Choroid plexus epithelial cell (primary cell): ENCODE results near the gene TTLL5.

Source experiments
- DNase-seq: peaks from one replicate; pipeline ENCODE4 v3.0.0-alpha.2; 2010; ENCODE audit warnings: low read depth
- H3K4me3 ChIP-seq: 2 replicates; pipeline ENCODE4 v1.5.1; 2011; ENCODE audit warnings: low read depth, mild to moderate bottlenecking, control low read depth, low read length, moderate library complexity
- CTCF ChIP-seq: conservative IDR thresholded peaks from 2 replicates; pipeline ENCODE4 v1.5.1; 2011; ENCODE audit warnings: low read depth, mild to moderate bottlenecking, control low read depth, inconsistent platforms, low read length, moderate library complexity

The TTLL5 gene

DNA sequence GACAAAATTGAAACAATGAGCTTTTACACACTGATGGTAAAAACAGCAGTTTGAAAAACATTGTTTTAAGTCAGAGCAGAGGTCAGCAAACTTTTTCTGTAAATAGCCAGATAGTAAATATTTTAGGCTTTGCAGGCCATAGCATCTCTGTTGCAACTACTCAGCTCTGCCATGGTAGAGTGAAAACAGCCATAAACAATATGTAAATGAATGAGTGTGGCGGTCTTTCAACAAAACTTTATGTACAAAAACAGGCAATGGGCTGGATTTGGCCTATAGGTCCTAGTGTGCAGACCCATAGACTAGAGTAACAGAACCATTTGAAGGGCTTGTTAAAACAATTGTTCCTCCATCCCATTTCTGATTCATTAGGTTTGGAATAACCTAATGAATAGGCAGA, 205.9 kb downstream of the TTLL5 start:
- H3K4me3 ChIP-seq, result no peak overlapping the region
- TF ChIP-seq CTCF, result no peak
- no peak for DNase-seq

- H3K4me3 ChIP-seq, result no peak overlapping the region
- peak; percentile 71 for DNase-seq
- no peak for TF ChIP-seq CTCF
Measured at GRCh38 chr14:75871181-75871880, 210.3 kb downstream of the TTLL5 start.

- TF ChIP-seq CTCF, result no peak
- DNase-seq, result no peak
- H3K4me3 ChIP-seq, result no peak overlapping the region
Measured at GRCh38 chr14:75875958-75876357, 214.9 kb downstream of the TTLL5 start.

- no peak overlapping the region for H3K4me3 ChIP-seq
- peak; percentile 61 for DNase-seq
- TF ChIP-seq CTCF, result no peak
Measured at GRCh38 chr14:75876530-75876929, 215.5 kb downstream of the TTLL5 start.

DNA sequence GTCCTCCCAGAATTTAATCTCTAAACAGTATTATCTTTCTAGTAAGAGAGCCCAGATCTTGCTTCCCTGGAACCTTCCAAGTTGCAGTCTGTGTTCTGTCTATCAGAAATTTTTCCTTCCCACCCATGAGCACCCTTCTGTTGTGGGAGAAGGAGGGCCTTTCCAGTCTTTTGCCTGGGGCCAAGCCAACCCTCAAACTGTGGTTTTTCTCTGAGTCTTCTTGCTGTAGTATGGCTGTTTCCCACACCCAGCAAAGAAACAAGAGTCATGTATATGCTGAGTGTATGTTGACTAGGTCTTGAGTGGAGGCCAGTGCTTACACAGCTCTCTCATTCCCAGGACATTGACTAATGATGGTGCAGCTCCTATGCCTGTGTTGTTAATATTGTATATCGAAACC, 216.2 kb downstream of the TTLL5 start:
- no peak overlapping the region for H3K4me3 ChIP-seq
- DNase-seq, result peak; percentile 96
- TF ChIP-seq CTCF, result no peak

DNA sequence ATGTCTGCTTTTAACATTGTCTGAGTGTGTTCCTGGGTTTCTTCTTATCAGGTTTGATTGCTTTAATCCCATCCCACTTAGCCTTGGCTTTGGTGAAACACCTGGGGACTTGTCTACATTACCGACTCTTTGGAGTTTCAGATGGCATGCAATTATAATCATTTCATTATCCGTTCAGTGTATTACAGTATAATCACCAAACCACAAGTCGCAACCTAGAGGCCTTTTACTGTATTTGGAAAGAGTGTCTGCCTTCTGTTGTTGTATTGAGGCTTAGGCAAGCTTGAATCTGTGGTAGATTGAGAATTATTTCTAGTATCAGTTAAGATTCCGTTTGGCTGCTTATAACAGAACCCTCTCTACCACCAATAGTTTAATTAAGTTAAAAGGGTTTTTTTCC, 216.8 kb downstream of the TTLL5 start:
- no peak overlapping the region for H3K4me3 ChIP-seq
- no peak for TF ChIP-seq CTCF
- peak; percentile 47 for DNase-seq

DNA sequence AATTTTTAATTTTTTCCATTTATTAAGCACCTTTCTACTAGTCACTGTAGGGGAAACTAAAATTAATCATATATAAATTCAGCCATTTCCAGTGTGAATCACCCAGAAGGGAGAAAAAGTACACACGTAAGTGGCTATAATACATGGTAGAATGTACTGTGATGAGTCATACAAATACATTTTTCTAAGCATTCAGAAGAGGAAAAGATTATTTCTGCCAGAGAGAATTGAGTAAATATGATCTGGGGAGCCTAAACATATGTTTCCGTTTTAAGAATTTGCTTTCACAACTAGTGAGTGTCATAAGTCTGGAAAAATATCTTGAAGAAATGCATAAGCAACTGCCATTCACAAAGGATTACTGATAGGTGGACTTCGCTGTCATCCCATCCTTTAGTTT, 218.0 kb downstream of the TTLL5 start:
- H3K4me3 ChIP-seq, result no peak overlapping the region
- no peak for TF ChIP-seq CTCF
- DNase-seq, result peak; percentile 97
